SK-N-SH (cell line): ENCODE results near the gene PRR19. TPM values are rescaled to one million over a fixed set of nuclear protein-coding genes. Genes with fewer than 3 reads are reported as not detected.

Experiments
- CTCF ChIA-PET: fragments of 300-600, 350-600 bp; formaldehyde crosslinking; extraction: SDS; loops from one replicate; lab custom pipeline; 2021; lab: Yijun Ruan, JAX
- POLR2A ChIA-PET: fragments of 350-600 bp; sonication (Branson Sonifier 250); formaldehyde crosslinking; extraction: SDS; loops from one replicate; lab custom pipeline; 2020; ENCODE audit warnings: antibody characterized with exemption, inconsistent platforms; lab: Yijun Ruan, JAX
- DNase-seq: peaks from one replicate; pipeline ENCODE4 v3.0.0; 2012
- H2AFZ ChIP-seq: fragments of 200-600 bp; sonication (generic); 2 replicates; pipeline ENCODE4 v1.8.1; 2016; ENCODE audit warnings: antibody characterized with exemption, mild to moderate bottlenecking, low read depth
- H3F3A ChIP-seq: fragments of 200-600 bp; sonication (generic); replicated peaks from 2 replicates; pipeline ENCODE3; 2016; ENCODE audit warnings: antibody characterized with exemption, mild to moderate bottlenecking; ENCODE audit not compliant: insufficient read depth
- H3K27ac ChIP-seq, 2 experiments: fragments of 200-500 bp in 1 of 2; fragments of 200-600 bp in 1 of 2; sonication (Bioruptor generic) in 1 of 2; sonication (generic), shearing (Covaris generic) in 1 of 2; 2 replicates each; pipeline versions ENCODE4 v1.5.1 to v1.6.1; 2014 to 2016; ENCODE audit warnings: low read depth in 2 of 2, inconsistent platforms in 1 of 2, low read length in 1 of 2, mild to moderate bottlenecking in 1 of 2, mixed read lengths in 1 of 2
- H3K27me3 ChIP-seq: fragments of 200-600 bp; sonication (generic), shearing (Covaris generic); 2 replicates; pipeline ENCODE4 v1.6.1; 2016; ENCODE audit warnings: mixed run types; ENCODE audit not compliant: insufficient read depth
- H3K36me3 ChIP-seq, 2 experiments: fragments of 200-500 bp in 1 of 2; fragments of 200-600 bp in 1 of 2; sonication (Bioruptor generic) in 1 of 2; sonication (generic) in 1 of 2; replicated peaks in 1 of 2; 2 replicates each; pipeline versions ENCODE3 to v1.5.1; 2014 to 2016; ENCODE audit warnings: low read length in 1 of 2, mild to moderate bottlenecking in 1 of 2; ENCODE audit not compliant: insufficient read depth in 2 of 2, control insufficient read depth in 1 of 2
- H3K4me1 ChIP-seq, 2 experiments: fragments of 200-500 bp in 1 of 2; fragments of 200-600 bp in 1 of 2; sonication (Bioruptor generic) in 1 of 2; sonication (generic), shearing (Covaris generic) in 1 of 2; 2 replicates each; pipeline versions ENCODE4 v1.5.1 to v1.6.1; 2014 to 2016; ENCODE audit warnings: low read depth in 1 of 2, low read length in 1 of 2, mixed run types in 1 of 2; ENCODE audit not compliant: insufficient read depth in 2 of 2, control insufficient read depth in 1 of 2
- H3K4me2 ChIP-seq: fragments of 200-600 bp; sonication (generic), shearing (Covaris generic); 2 replicates; pipeline ENCODE4 v1.6.1; 2017; ENCODE audit warnings: mixed run types
- H3K4me3 ChIP-seq, 2 experiments: fragments of 200-500 bp in 1 of 2; fragments of 200-600 bp in 1 of 2; sonication (Bioruptor generic) in 1 of 2; sonication (generic), shearing (Covaris generic) in 1 of 2; 2 replicates each; pipeline versions ENCODE4 v1.5.1 to v1.8.1; 2014 to 2016; ENCODE audit warnings: low read depth in 2 of 2, inconsistent platforms in 1 of 2, low read length in 1 of 2, mild to moderate bottlenecking in 1 of 2, mixed read lengths in 1 of 2, moderate library complexity in 1 of 2
- H3K79me2 ChIP-seq: fragments of 200-600 bp; sonication (generic); 2 replicates; pipeline ENCODE4 v1.8.1; 2017; ENCODE audit warnings: mild to moderate bottlenecking; ENCODE audit not compliant: insufficient read depth
- H3K9ac ChIP-seq: fragments of 200-600 bp; sonication (generic); 2 replicates; pipeline ENCODE4 v1.6.1; 2017; ENCODE audit warnings: mixed run types
- H3K9me2 ChIP-seq: fragments of 200-600 bp; sonication (generic); 2 replicates; pipeline ENCODE4 v1.6.1; 2017; ENCODE audit warnings: mixed run types
- H3K9me3 ChIP-seq: fragments of 200-600 bp; sonication (generic); 2 replicates; pipeline ENCODE4 v1.6.1; 2017; ENCODE audit warnings: mixed run types, mild to moderate bottlenecking, moderate library complexity
- H4K20me1 ChIP-seq: fragments of 200-600 bp; sonication (generic); 2 replicates; pipeline ENCODE4 v1.6.1; 2017; ENCODE audit warnings: mild to moderate bottlenecking, mixed run types; ENCODE audit not compliant: insufficient read depth
- EP300 ChIP-seq, 2 experiments: IDR thresholded peaks; 2 replicates each; pipeline versions ENCODE4 v1.4.0 to v1.6.1; 2012; ENCODE audit warnings: borderline replicate concordance in 1 of 2, low read depth in 1 of 2, low read length in 1 of 2
- EZH2phosphoT487 ChIP-seq: fragments of 200-600 bp; sonication (generic); IDR thresholded peaks from 2 replicates; pipeline ENCODE4 v1.6.1; 2017; ENCODE audit warnings: low read depth, mixed run types, mild to moderate bottlenecking, antibody characterized with exemption, moderate library complexity, borderline replicate concordance
- FOSL2 ChIP-seq: IDR thresholded peaks from 2 replicates; pipeline ENCODE4 v1.4.0; 2012; ENCODE audit warnings: low read depth, mild to moderate bottlenecking, moderate library complexity, borderline replicate concordance
- FOXM1 ChIP-seq: IDR thresholded peaks from 2 replicates; pipeline ENCODE4 v1.4.0; 2012; ENCODE audit warnings: low read depth, mild to moderate bottlenecking
- GABPA ChIP-seq: IDR thresholded peaks from 2 replicates; pipeline ENCODE4 v1.4.0; 2012; ENCODE audit warnings: low read depth, mild to moderate bottlenecking
- JUND ChIP-seq: IDR thresholded peaks from 2 replicates; pipeline ENCODE4 v1.4.0; 2012
- MXI1 ChIP-seq: IDR thresholded peaks from 2 replicates; pipeline ENCODE4 v1.6.1; 2012; ENCODE audit warnings: mild to moderate bottlenecking, low read depth, low read length, improper control_type of control experiment
- NRF1 ChIP-seq: IDR thresholded peaks from 2 replicates; pipeline ENCODE4 v1.6.1; 2012; ENCODE audit warnings: low read depth, mild to moderate bottlenecking, low read length
- RCOR1 ChIP-seq: fragments of 150-350 bp; IDR thresholded peaks from 2 replicates; pipeline ENCODE4 v1.6.1; 2017; ENCODE audit warnings: antibody characterized with exemption, low read length
- REST ChIP-seq: IDR thresholded peaks from 2 replicates; pipeline ENCODE4 v1.6.1; 2012; ENCODE audit warnings: mild to moderate bottlenecking, low read depth, low read length, moderate library complexity
- RFX5 ChIP-seq: IDR thresholded peaks from 2 replicates; pipeline ENCODE4 v1.6.1; 2012; ENCODE audit warnings: mild to moderate bottlenecking, improper control_type of control experiment, low read length
- SIN3A ChIP-seq: IDR thresholded peaks from 2 replicates; pipeline ENCODE4 v1.6.1; 2012; ENCODE audit warnings: low read depth, mild to moderate bottlenecking, low read length, moderate library complexity, borderline replicate concordance
- SMC3 ChIP-seq: IDR thresholded peaks from 2 replicates; pipeline ENCODE4 v1.6.1; 2012; ENCODE audit warnings: low read depth, low read length, improper control_type of control experiment
- TEAD4 ChIP-seq: IDR thresholded peaks from 2 replicates; pipeline ENCODE4 v1.4.0; 2012; ENCODE audit warnings: mild to moderate bottlenecking, borderline replicate concordance; ENCODE audit not compliant: insufficient read depth
- YY1 ChIP-seq: IDR thresholded peaks from 2 replicates; pipeline ENCODE4 v1.4.0; 2012; ENCODE audit warnings: low read depth, mild to moderate bottlenecking
- WGBS: methylation state at CpG from one replicate; pipeline ENCODE4 v1.1.6; 2017; ENCODE audit warnings: low lambda C conversion rate; 5-methylcytosine and 5-hydroxymethylcytosine counted together
- polyA plus RNA-seq, 3 experiments: library from polyadenylated mRNA; depleted of rRNA; stranded (reverse); fragments of >200 nt; gene quantifications; 2 replicates each; pipeline ENCODE4 v1.2.3, GENCODE V29; 2012
- TF ChIP-seq, protein P1 (sequence below): IDR thresholded peaks from 2 replicates; pipeline ENCODE4 v1.4.0; 2012; ENCODE audit warnings: low read depth

The PRR19 gene
- polyA plus RNA-seq, 1 of the 3 experiments (the other 2 are of a cell fraction) = 1.3 TPM

DNA sequence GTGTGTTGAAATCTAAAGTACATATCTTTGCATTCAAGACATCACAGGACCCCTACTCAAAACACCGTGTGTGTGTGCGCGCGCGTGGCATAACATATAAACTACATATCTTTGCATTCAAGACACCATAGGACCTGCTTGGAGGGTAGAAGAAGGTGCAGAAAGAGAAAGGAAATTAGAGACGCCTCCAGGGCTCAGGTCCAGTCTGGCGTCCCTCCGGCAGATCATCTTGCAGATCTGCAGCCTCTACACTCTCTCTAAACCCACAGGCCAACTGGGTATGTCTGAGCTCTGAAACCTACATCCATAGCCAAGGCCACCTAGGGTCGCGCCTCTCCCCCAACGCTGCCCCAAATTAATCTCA is 1.2 kb downstream of the PRR19 start:
- peaks cover 9% of the 10 kb centered on the region for H3F3A ChIP-seq
- H3K27me3 ChIP-seq = no peaks in the 10 kb centered on the region
- no peaks in the 10 kb centered on the region for H4K20me1 ChIP-seq
- H3K9me3 ChIP-seq = no peaks in the 10 kb centered on the region
- H3K4me1 ChIP-seq = peaks cover 9 to 10% of the 10 kb centered on the region in 2 experiments; a peak in 3 of 4 replicates
- H2AFZ ChIP-seq = peak overlapping the region; percentile 87; the same call in 1 of the 2 replicates
- peaks cover 13% of the 10 kb centered on the region for H3K79me2 ChIP-seq
- TF ChIP-seq EZH2phosphoT487 (no peak), JUND (no peak)
- DNase-seq = peak; percentile 25
- CTCF ChIA-PET = interaction anchor here (1.1 to 2.4 kb wide), 4 partner anchors 8 to 24 kb away, joined by 3 to 10 read pairs (median 5); no protein-coding TSS in a partner anchor
- peak overlapping the region; percentile 24 to 86 for H3K4me3 ChIP-seq
- POLR2A ChIA-PET = interaction anchor here (0.8 to 1.0 kb wide), 3 partner anchors 7 to 59 kb away, joined by 3 to 4 read pairs (median 3); no protein-coding TSS in a partner anchor
- H3K27ac ChIP-seq = peak overlapping the region; percentile 64 to 82; a peak in 3 of 4 replicates
- peak overlapping the region; percentile 66; the same call in 1 of the 2 replicates for H3K9ac ChIP-seq
- H3K9me2 ChIP-seq = no peaks in the 10 kb centered on the region
- H3K36me3 ChIP-seq = peaks cover 0 to 6% of the 10 kb centered on the region in 2 experiments
- H3K4me2 ChIP-seq = peak overlapping the region; percentile 78
- WGBS = 82% methylated on average over 11 of the region's 11 CpGs

DNA sequence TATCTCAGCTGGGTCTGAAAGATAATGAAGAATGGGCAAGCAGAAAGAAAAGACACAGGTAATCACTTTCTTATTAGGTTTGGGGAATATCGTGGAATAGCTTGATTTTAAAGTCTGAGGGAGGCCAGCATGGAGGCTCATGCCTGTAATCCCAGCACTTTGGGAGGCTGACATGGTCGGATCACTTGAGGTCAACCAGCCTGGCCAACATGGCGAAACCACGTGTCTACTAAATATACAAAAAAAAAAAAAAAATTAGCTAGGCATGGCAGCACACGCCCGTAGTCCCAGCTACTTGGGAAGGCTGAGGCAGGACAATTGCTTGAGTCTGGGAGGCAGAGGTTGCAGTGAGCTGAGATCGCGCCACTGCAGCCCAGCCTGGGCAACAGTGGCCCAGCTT is 1.9 kb downstream of the PRR19 start:
- Histone ChIP-seq H3K4me2 (no peak overlapping the region), H3K9me2 (no peaks in the 10 kb centered on the region), H3K79me2 (peaks cover 13% of the 10 kb centered on the region), H3K9ac (no peak overlapping the region), H3K9me3 (no peaks in the 10 kb centered on the region), H3K27me3 (no peaks in the 10 kb centered on the region), H3K36me3 (peaks cover 0 to 6% of the 10 kb centered on the region in 2 experiments), H3K4me1 (peaks cover 9 to 10% of the 10 kb centered on the region in 2 experiments; a peak in 3 of 4 replicates), H3K4me3 (no peak overlapping the region), H3F3A (peaks cover 4% of the 10 kb centered on the region), H2AFZ (no peak overlapping the region), H3K27ac (no peak overlapping the region), H4K20me1 (no peaks in the 10 kb centered on the region)
- DNase-seq = no peak
- POLR2A ChIA-PET = interaction anchor here (0.6 to 1.2 kb wide), 2 partner anchors 19 to 23 kb away, joined by 4 to 7 read pairs; no protein-coding TSS in a partner anchor
- WGBS = 95% methylated on average over 8 of the region's 8 CpGs
- TF ChIP-seq GABPA = no peak
- no peak for TF ChIP-seq MXI1
- TF ChIP-seq NRF1 = no peak
- TF ChIP-seq SIN3A = no peak
- no peak for TF ChIP-seq FOXM1
- TF ChIP-seq, protein P1, sequence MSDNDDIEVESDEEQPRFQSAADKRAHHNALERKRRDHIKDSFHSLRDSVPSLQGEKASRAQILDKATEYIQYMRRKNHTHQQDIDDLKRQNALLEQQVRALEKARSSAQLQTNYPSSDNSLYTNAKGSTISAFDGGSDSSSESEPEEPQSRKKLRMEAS = no peak
- no peak for TF ChIP-seq RCOR1
- CTCF ChIA-PET = interaction anchor here (1.1 to 1.3 kb wide), 2 partner anchors 9 to 10 kb away, joined by 3 to 5 read pairs; no protein-coding TSS in a partner anchor

- no peaks in the 10 kb centered on the region for H3K27me3 ChIP-seq
- no peak overlapping the region for H2AFZ ChIP-seq
- no peaks in the 10 kb centered on the region for H4K20me1 ChIP-seq
- no peak overlapping the region for H3K4me2 ChIP-seq
- peaks cover 1% of the 10 kb centered on the region for H3K79me2 ChIP-seq
- TF ChIP-seq RFX5 (no peak), FOSL2 (no peak), YY1 (no peak), EP300 (IDR thresholded peaks at IDR 0.05; ENCODE audit: borderline replicate concordance in 1 of 2, low read depth in 1 of 2, low read length in 1 of 2) (no peak), TEAD4 (no peak), FOXM1 (no peak), REST (no peak), SMC3 (no peak), NRF1 (no peak)
- no peak overlapping the region for H3K9ac ChIP-seq
- no peak overlapping the region for H3K4me3 ChIP-seq
- POLR2A ChIA-PET = no interaction called here
- no peaks in the 10 kb centered on the region for H3K9me2 ChIP-seq
- no peak for DNase-seq
- no peaks in the 10 kb centered on the region for H3K36me3 ChIP-seq
- H3K4me1 ChIP-seq = peaks cover 9 to 12% of the 10 kb centered on the region in 2 experiments; a peak in 2 of 4 replicates
- H3F3A ChIP-seq = peaks cover 4% of the 10 kb centered on the region
- no peaks in the 10 kb centered on the region for H3K9me3 ChIP-seq
- H3K27ac ChIP-seq = no peak overlapping the region
- 93% methylated on average over 19 of the region's 22 CpGs for WGBS
- CTCF ChIA-PET = no interaction called here
Measured at GRCh38 chr19:42306646-42307045, 4.7 kb downstream of the PRR19 start.
